H1 (cell line): ENCODE data around the gene MEIS2. TPM values are rescaled to one million over a fixed set of nuclear protein-coding genes. Genes with fewer than 3 reads are reported as not detected.

Source experiments
- CTCF ChIA-PET: fragments of 300-600 bp; sonication (Branson Sonifier 250); formaldehyde crosslinking; loops from one replicate; lab custom pipeline; 2021; ENCODE audit not compliant: partially characterized antibody; lab: Charles Lee
- POLR2A ChIA-PET: fragments of 300-600 bp; sonication (Branson Sonifier 250); formaldehyde crosslinking; loops from one replicate; lab custom pipeline; 2021; ENCODE audit warnings: inconsistent platforms; ENCODE audit not compliant: partially characterized antibody; lab: Charles Lee
- DNase-seq, 2 experiments: peaks; one replicate each; pipeline versions ENCODE4 v3.0.0 to v3.0.0-alpha.2; 2010 to 2022; ENCODE audit warnings: low spot score in 2 of 2, low read depth in 1 of 2, mixed read lengths in 1 of 2
- FAIRE-seq: peaks from 2 replicates; lab custom pipeline; 2011; peaks lifted over from hg19 to GRCh38; lab: Jason Lieb, UNC
- H2AFZ ChIP-seq: 2 replicates; pipeline ENCODE4 v1.8.1; 2012; ENCODE audit warnings: low read length, inconsistent platforms
- H2AK5ac ChIP-seq: 2 replicates; pipeline ENCODE4 v1.6.1; 2013; ENCODE audit warnings: low read depth, low read length
- H2BK120ac ChIP-seq: replicated peaks from 2 replicates; pipeline ENCODE3; 2013; ENCODE audit warnings: low read depth, low read length, inconsistent platforms
- H2BK12ac ChIP-seq: 2 replicates; pipeline ENCODE4 v1.6.1; 2013; ENCODE audit warnings: low read depth, low read length
- H2BK15ac ChIP-seq: 2 replicates; pipeline ENCODE4 v1.6.1; 2013; ENCODE audit warnings: low read length
- H2BK20ac ChIP-seq: 2 replicates; pipeline ENCODE4 v1.6.1; 2013; ENCODE audit warnings: low read length
- H2BK5ac ChIP-seq: 2 replicates; pipeline ENCODE4 v1.6.1; 2013; ENCODE audit warnings: low read depth, low read length
- H3K14ac ChIP-seq: 2 replicates; pipeline ENCODE4 v1.6.1; 2013; ENCODE audit warnings: inconsistent platforms; ENCODE audit not compliant: insufficient read length
- H3K18ac ChIP-seq: 2 replicates; pipeline ENCODE4 v1.6.1; 2013; ENCODE audit warnings: low read length; ENCODE audit errors: extremely low read depth
- H3K23ac ChIP-seq: 2 replicates; pipeline ENCODE4 v1.6.1; 2013; ENCODE audit warnings: inconsistent platforms; ENCODE audit not compliant: insufficient read length
- H3K23me2 ChIP-seq: 2 replicates; pipeline ENCODE4 v1.6.1; 2013; ENCODE audit warnings: low read depth, low read length
- H3K27ac ChIP-seq: 2 replicates; pipeline ENCODE4 v1.6.1; 2011; ENCODE audit warnings: low read depth, low read length, inconsistent platforms
- H3K27me3 ChIP-seq, 4 experiments: replicated peaks in 1 of 4; 1 replicate in 1 of 4; 2 replicates in 3 of 4; pipeline versions ENCODE4 v1.6.1 to v1.8.1; 2011 to 2013; ENCODE audit warnings: low read length in 3 of 4, mild to moderate bottlenecking in 3 of 4, inconsistent platforms in 2 of 4, mixed read lengths in 2 of 4, moderate library complexity in 1 of 4; ENCODE audit not compliant: control insufficient read depth in 3 of 4, insufficient read depth in 3 of 4; ENCODE audit errors: extremely low read depth in 1 of 4
- H3K36me3 ChIP-seq, 4 experiments: 2 replicates each; pipeline versions ENCODE4 v1.6.1 to v1.8.1; 2011 to 2013; ENCODE audit warnings: mild to moderate bottlenecking in 4 of 4, low read length in 3 of 4, moderate library complexity in 2 of 4, control low read depth in 1 of 4, inconsistent platforms in 1 of 4; ENCODE audit not compliant: insufficient read depth in 4 of 4, control insufficient read depth in 2 of 4
- H3K4ac ChIP-seq: replicated peaks from 2 replicates; pipeline ENCODE3; 2013; ENCODE audit warnings: low read length, low read depth, mixed read lengths, inconsistent platforms; ENCODE audit not compliant: insufficient read length
- H3K4me1 ChIP-seq, 4 experiments: replicated peaks in 1 of 4; 1 replicate in 1 of 4; 2 replicates in 3 of 4; pipeline versions ENCODE4 v1.6.1 to v1.8.1; 2011 to 2013; ENCODE audit warnings: low read length in 3 of 4, inconsistent platforms in 2 of 4, mixed read lengths in 1 of 4; ENCODE audit not compliant: insufficient read depth in 4 of 4, control insufficient read depth in 3 of 4
- H3K4me2 ChIP-seq, 2 experiments: 2 replicates each; pipeline versions ENCODE4 v1.6.1 to v1.8.1; 2011 to 2013; ENCODE audit warnings: low read depth in 2 of 2, low read length in 2 of 2, control low read depth in 1 of 2, inconsistent platforms in 1 of 2, mild to moderate bottlenecking in 1 of 2; ENCODE audit not compliant: insufficient read depth in 1 of 2
- H3K4me3 ChIP-seq, 4 experiments: fragments of 200-600, 300-600 bp in 1 of 4; sonication (generic), shearing (Covaris generic), sonication (Bioruptor Twin) in 1 of 4; 2 replicates each; pipeline versions ENCODE4 v1.5.1 to v1.8.1; 2011 to 2016; ENCODE audit warnings: low read length in 4 of 4, low read depth in 3 of 4, control low read depth in 2 of 4, inconsistent platforms in 2 of 4, mild to moderate bottlenecking in 2 of 4, mixed read lengths in 1 of 4, moderate library complexity in 1 of 4; ENCODE audit not compliant: insufficient read depth in 2 of 4; ENCODE audit errors: extremely low read depth in 1 of 4
- H3K56ac ChIP-seq: replicated peaks from 2 replicates; pipeline ENCODE3; 2013; ENCODE audit warnings: low read depth, mild to moderate bottlenecking, mixed read lengths, low read length, inconsistent platforms; ENCODE audit not compliant: insufficient read length
- H3K79me1 ChIP-seq: 2 replicates; pipeline ENCODE4 v1.6.1; 2013; ENCODE audit warnings: low read depth, low read length, control low read depth
- H3K79me2 ChIP-seq, 2 experiments: 2 replicates each; pipeline versions ENCODE4 v1.6.1 to v1.8.1; 2012 to 2013; ENCODE audit warnings: low read length in 2 of 2, mild to moderate bottlenecking in 2 of 2, inconsistent platforms in 1 of 2; ENCODE audit not compliant: insufficient read depth in 2 of 2, control insufficient read depth in 1 of 2
- H3K9ac ChIP-seq, 4 experiments: replicated peaks in 1 of 4; 1 replicate in 1 of 4; 2 replicates in 3 of 4; pipeline versions ENCODE4 v1.6.1 to v1.8.1; 2011 to 2013; ENCODE audit warnings: low read depth in 3 of 4, low read length in 3 of 4, control low read depth in 2 of 4, mild to moderate bottlenecking in 2 of 4, moderate library complexity in 2 of 4, inconsistent platforms in 1 of 4; ENCODE audit errors: extremely low read depth in 1 of 4
- H3K9me3 ChIP-seq, 2 experiments: 2 replicates each; pipeline versions ENCODE4 v1.6.1 to v1.8.1; 2012 to 2013; ENCODE audit warnings: mild to moderate bottlenecking in 2 of 2, moderate library complexity in 2 of 2, control low read depth in 1 of 2, inconsistent platforms in 1 of 2, low read depth in 1 of 2, low read length in 1 of 2, mixed read lengths in 1 of 2; ENCODE audit not compliant: insufficient read depth in 2 of 2
- H4K20me1 ChIP-seq, 2 experiments: replicated peaks in 1 of 2; 2 replicates each; pipeline versions ENCODE3 to v1.8.1; 2011 to 2013; ENCODE audit warnings: inconsistent platforms in 2 of 2, low read length in 2 of 2, mild to moderate bottlenecking in 1 of 2; ENCODE audit not compliant: insufficient read depth in 2 of 2, control insufficient read depth in 1 of 2
- H4K5ac ChIP-seq: 2 replicates; pipeline ENCODE4 v1.6.1; 2013; ENCODE audit warnings: low read length, low read depth, mixed read lengths, inconsistent platforms; ENCODE audit not compliant: insufficient read length
- H4K8ac ChIP-seq: 2 replicates; pipeline ENCODE4 v1.8.0; 2013; ENCODE audit warnings: mild to moderate bottlenecking, moderate library complexity, low read length, inconsistent platforms; ENCODE audit not compliant: insufficient read depth; ENCODE audit errors: extremely low read depth
- H4K91ac ChIP-seq: replicated peaks from 2 replicates; pipeline ENCODE3; 2013; ENCODE audit warnings: low read length, mixed read lengths, inconsistent platforms; ENCODE audit not compliant: insufficient read length
- BACH1 ChIP-seq: IDR thresholded peaks from 2 replicates; pipeline ENCODE4 v1.6.1; 2012; ENCODE audit warnings: low read length, improper control_type of control experiment
- CEBPB ChIP-seq: IDR thresholded peaks from 2 replicates; pipeline ENCODE4 v1.6.1; 2012; ENCODE audit warnings: low read depth, low read length
- HDAC2 ChIP-seq, 2 experiments: fragments of 300-600 bp in 1 of 2; sonication (generic) in 1 of 2; IDR thresholded peaks; 2 replicates each; pipeline ENCODE4 v1.6.1; 2011 to 2012; ENCODE audit warnings: low read depth in 2 of 2, low read length in 2 of 2, mild to moderate bottlenecking in 2 of 2, moderate library complexity in 2 of 2, borderline replicate concordance in 1 of 2, inconsistent platforms in 1 of 2
- KDM1A ChIP-seq: fragments of 200-600, 300-600 bp; sonication (generic); IDR thresholded peaks from 2 replicates; pipeline ENCODE4 v1.7.1; 2016; ENCODE audit warnings: mild to moderate bottlenecking, low read length, borderline replicate concordance
- KDM4A ChIP-seq: IDR thresholded peaks from one replicate; pipeline ENCODE4 v1.7.1; 2012; ENCODE audit warnings: low read depth, mild to moderate bottlenecking, moderate library complexity, low read length, inconsistent platforms; ENCODE audit not compliant: severe bottlenecking
- MAFK ChIP-seq: IDR thresholded peaks from 2 replicates; pipeline ENCODE4 v1.6.1; 2012; ENCODE audit warnings: low read depth, mild to moderate bottlenecking, improper control_type of control experiment, low read length
- NANOG ChIP-seq: IDR thresholded peaks from 2 replicates; pipeline ENCODE4 v1.6.1; 2011; ENCODE audit warnings: low read length, low read depth, mild to moderate bottlenecking, inconsistent platforms; ENCODE audit not compliant: insufficient read depth, poor library complexity, severe bottlenecking
- RBBP5 ChIP-seq: IDR thresholded peaks from 2 replicates; pipeline ENCODE4 v1.7.1; 2012; ENCODE audit warnings: low read depth, mild to moderate bottlenecking, inconsistent platforms, low read length, moderate library complexity, borderline replicate concordance
- SP2 ChIP-seq: IDR thresholded peaks from 2 replicates; pipeline ENCODE4 v1.6.1; 2012; ENCODE audit warnings: mild to moderate bottlenecking, low read length, inconsistent platforms
- YY1 ChIP-seq: IDR thresholded peaks from 2 replicates; pipeline ENCODE4 v1.6.1; 2011; ENCODE audit warnings: low read depth, mild to moderate bottlenecking, low read length
- WGBS, 2 experiments: shearing (Covaris generic) in 1 of 2; methylation state at CpG; one replicate each; pipeline versions ENCODE4 v1.1.6 to v1.1.7; 2013 to 2015; ENCODE audit warnings: low lambda C conversion rate in 2 of 2, mixed read lengths in 2 of 2, inconsistent platforms in 1 of 2, low coverage in 1 of 2, missing lambda C conversion rate in 1 of 2; ENCODE audit not compliant: insufficient replicate concordance in 2 of 2, insufficient coverage in 1 of 2, insufficient read length in 1 of 2; ENCODE audit errors: extremely low coverage in 1 of 2, missing lambda C conversion rate in 1 of 2; 5-methylcytosine and 5-hydroxymethylcytosine counted together
- polyA plus RNA-seq, 7 experiments: library from polyadenylated mRNA; depleted of rRNA in 3 of 7; stranded (reverse) in 5 of 7; unstranded in 2 of 7; fragments of >200 nt in 5 of 7; fragments of 200-250 nt in 2 of 7; gene quantifications; 1 replicate in 5 of 7; 2 replicates in 1 of 7; 4 replicates in 1 of 7; pipeline versions ENCODE4 v1.2.1 to v1.2.3, GENCODE V29; 2011 to 2013; ENCODE audit warnings: missing spikeins in 2 of 7, mixed read lengths in 2 of 7
- total RNA-seq: library from RNA; stranded (reverse); fragmentation: NEBNext Ultra II Directional; extraction: Animal tissue kit (Norgen Biotek cat#: 25700); gene quantifications from 2 replicates; pipeline ENCODE4 v1.2.1, GENCODE V29; 2021

The MEIS2 gene
- total and polyA plus RNA-seq, 2 of the 8 experiments (the other 6 are each of a cell fraction or from before 2014, with no cell fraction given) = 0.22 to 1.2 TPM

DNA sequence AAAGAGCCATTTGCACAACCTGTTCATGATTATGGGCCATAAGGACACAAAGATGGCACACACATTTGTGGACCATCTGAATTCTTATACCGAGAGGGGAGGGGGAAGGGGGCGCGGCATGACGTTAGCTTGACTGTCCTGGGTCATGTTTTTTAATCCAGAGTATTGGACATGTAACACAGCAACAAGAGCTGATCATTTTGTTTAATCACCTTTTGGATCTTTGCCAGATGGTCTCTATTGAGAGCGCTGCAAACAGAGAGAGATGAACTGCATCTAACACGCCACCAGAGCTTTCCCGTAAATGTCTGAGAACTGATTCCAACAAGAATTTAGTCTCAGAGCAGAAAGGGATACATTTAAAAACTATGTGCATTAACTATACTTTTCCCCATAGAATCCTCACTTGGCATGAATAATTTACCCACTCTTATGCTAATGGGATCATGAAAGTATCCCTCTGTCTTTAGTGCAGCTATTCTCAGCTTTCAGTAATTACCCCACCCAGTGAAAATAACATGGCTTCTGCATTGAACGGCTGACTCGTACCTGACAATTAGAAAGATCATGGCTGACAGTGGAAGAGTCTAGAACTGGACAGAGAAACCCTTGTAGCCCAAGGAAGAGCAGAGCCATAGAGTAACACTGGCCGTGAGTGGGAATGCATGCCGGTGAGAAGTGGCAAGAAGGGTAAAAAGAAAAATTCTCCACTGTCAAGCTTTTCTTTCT, 22.6 kb downstream of the MEIS2 start:
- Histone ChIP-seq H3K23me2 (no peaks in the 10 kb centered on the region), H4K5ac (no peak overlapping the region), H3K56ac (no peak overlapping the region), H2BK120ac (no peak overlapping the region), H3K4me2 (no peak overlapping the region), H3K27ac (no peak overlapping the region), H3K27me3 (no peaks in the 10 kb centered on the region), H4K91ac (no peak overlapping the region), H3K23ac (no peak overlapping the region), H3K9ac (no peak overlapping the region), H3K14ac (no peak overlapping the region), H2BK20ac (peak overlapping the region; percentile 37; the same call in 1 of the 2 replicates), H3K79me2 (no peaks in the 10 kb centered on the region), H4K8ac (no peak overlapping the region), H2BK12ac (no peak overlapping the region), H2AK5ac (no peak overlapping the region), H3K9me3 (no peaks in the 10 kb centered on the region), H3K4me3 (no peak overlapping the region), H3K18ac (no peak overlapping the region), H2BK15ac (0 out of 2 replicates have a peak overlapping the region, but pooled peaks have one; percentile 11), H3K4me1 (peaks cover 0 to 7% (median 1%) of the 10 kb centered on the region in 4 experiments; a peak in 1 of 7 replicates), H3K36me3 (no peaks in the 10 kb centered on the region), H2AFZ (no peak overlapping the region), H4K20me1 (no peaks in the 10 kb centered on the region), H3K4ac (no peak overlapping the region), H2BK5ac (no peak overlapping the region), H3K79me1 (no peaks in the 10 kb centered on the region)
- 91% methylated on average over 10 of the region's 11 CpGs; no CpG with 5 or more reads in 1 of the 2 experiments for WGBS, 2 experiments
- DNase-seq (no peak), FAIRE-seq (no peak)
- ChIA-PET POLR2A (no interaction called here), CTCF (interaction anchor here (1.1 to 1.2 kb wide), 2 partner anchors 8 to 16 kb away, joined by 4 read pairs; no protein-coding TSS in a partner anchor)
- TF ChIP-seq SP2 = no peak
- no peak for TF ChIP-seq NANOG
- TF ChIP-seq CEBPB = no peak
- no peak for TF ChIP-seq RBBP5
- TF ChIP-seq BACH1 = no peak
- TF ChIP-seq YY1 = no peak
- TF ChIP-seq KDM4A = no peak
- TF ChIP-seq MAFK = no peak
- TF ChIP-seq KDM1A = no peak
- no peak for TF ChIP-seq HDAC2 (IDR thresholded peaks at IDR 0.05; ENCODE audit: borderline replicate concordance in 1 of 2, low read depth in 2 of 2, low read length in 2 of 2)
